Subcutaneous preadipocyte (primary cell): ENCODE results near the gene CYP2J2. TPM values are rescaled to one million over a fixed set of nuclear protein-coding genes. Genes with fewer than 3 reads are reported as not detected.

Experiments used
- small RNA-seq: library from RNA; depleted of rRNA; stranded (forward); fragments of <200 nt; gene quantifications from one replicate; pipeline ENCODE3, GENCODE V24; 2012
- total RNA-seq: library from RNA; depleted of rRNA; stranded (reverse); fragments of >200 nt; gene quantifications from 2 replicates; pipeline ENCODE4 v1.2.3, GENCODE V29; 2012

CYP2J2 gene, protein sequence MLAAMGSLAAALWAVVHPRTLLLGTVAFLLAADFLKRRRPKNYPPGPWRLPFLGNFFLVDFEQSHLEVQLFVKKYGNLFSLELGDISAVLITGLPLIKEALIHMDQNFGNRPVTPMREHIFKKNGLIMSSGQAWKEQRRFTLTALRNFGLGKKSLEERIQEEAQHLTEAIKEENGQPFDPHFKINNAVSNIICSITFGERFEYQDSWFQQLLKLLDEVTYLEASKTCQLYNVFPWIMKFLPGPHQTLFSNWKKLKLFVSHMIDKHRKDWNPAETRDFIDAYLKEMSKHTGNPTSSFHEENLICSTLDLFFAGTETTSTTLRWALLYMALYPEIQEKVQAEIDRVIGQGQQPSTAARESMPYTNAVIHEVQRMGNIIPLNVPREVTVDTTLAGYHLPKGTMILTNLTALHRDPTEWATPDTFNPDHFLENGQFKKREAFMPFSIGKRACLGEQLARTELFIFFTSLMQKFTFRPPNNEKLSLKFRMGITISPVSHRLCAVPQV
- 0.20 and 0.37 TPM in 2 replicates for total RNA-seq

DNA sequence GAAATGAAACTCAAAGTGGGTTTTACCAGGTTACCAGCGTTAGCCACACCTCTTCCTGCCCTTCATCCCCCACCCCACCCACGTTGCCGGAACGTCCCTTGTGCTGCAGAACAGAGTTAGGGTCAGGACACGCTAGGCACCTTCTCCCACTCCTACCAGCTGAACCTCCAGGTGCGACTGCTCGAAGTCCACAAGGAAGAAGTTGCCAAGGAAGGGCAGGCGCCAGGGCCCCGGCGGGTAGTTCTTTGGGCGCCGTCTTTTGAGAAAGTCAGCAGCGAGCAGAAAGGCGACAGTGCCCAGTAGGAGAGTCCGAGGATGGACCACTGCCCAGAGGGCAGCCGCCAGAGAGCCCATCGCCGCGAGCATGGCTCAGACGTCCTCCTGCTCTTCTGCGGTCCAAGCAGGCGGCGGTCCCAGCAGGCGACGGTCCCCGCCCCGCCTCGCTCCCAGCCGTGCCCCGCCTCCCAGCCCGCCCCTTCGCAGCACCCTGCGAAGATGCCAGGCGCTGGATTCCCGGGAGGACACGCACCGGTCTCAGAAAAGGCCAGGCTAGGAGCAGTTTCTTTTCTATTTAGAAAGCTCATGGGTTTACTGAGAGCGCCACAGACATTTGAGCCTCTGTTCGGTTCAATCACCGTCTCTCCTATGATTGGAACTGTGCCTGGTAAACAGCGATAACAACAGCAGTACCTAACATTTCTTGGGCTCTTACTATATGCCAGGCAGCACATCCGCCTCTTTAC lies at the start of gene CYP2J2:
Gene CYP2J2, minus strand, starts transcription at position 393 of the 743 bp plus-strand sequence. Its CDS starts 27 bp downstream, at position 366.

Small RNAs within 50 kb of the gene (small RNA-seq; reads per million reads assigned to genes)
- not detected for gene RN7SL475P

Other genes starting within 250 kb of the CYP2J2 start
- not detected in 2 replicates for gene HOOK1, start 111.8 kb downstream of the CYP2J2 start, total RNA-seq
- not detected in 2 replicates for gene C1orf87, start 147.0 kb upstream of the CYP2J2 start, total RNA-seq